ENCODE measurements around the gene RLN3.

Gene RLN3

GRCh38 chr19:13982773-13983172 lies 45.2 kb upstream of the RLN3 start:
- TF ChIP-seq, protein P1, sequence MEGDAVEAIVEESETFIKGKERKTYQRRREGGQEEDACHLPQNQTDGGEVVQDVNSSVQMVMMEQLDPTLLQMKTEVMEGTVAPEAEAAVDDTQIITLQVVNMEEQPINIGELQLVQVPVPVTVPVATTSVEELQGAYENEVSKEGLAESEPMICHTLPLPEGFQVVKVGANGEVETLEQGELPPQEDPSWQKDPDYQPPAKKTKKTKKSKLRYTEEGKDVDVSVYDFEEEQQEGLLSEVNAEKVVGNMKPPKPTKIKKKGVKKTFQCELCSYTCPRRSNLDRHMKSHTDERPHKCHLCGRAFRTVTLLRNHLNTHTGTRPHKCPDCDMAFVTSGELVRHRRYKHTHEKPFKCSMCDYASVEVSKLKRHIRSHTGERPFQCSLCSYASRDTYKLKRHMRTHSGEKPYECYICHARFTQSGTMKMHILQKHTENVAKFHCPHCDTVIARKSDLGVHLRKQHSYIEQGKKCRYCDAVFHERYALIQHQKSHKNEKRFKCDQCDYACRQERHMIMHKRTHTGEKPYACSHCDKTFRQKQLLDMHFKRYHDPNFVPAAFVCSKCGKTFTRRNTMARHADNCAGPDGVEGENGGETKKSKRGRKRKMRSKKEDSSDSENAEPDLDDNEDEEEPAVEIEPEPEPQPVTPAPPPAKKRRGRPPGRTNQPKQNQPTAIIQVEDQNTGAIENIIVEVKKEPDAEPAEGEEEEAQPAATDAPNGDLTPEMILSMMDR (conservative IDR thresholded peaks at IDR 0.05; ENCODE audit: low read depth, low read length) = no peak
- no peaks in the 10 kb centered on the region for H3K79me2 ChIP-seq (ENCODE audit: insufficient read depth, low read depth)
- peaks cover 17% of the 10 kb centered on the region for H3K4me1 ChIP-seq (ENCODE audit: low read depth, poor library complexity, severe bottlenecking)
- H3K4me3 ChIP-seq (IDR thresholded peaks at IDR 0.05; ENCODE audit: insufficient read depth, low read depth, low read length) = no peak overlapping the region
- H3K4me2 ChIP-seq = no peak overlapping the region
- H3K36me3 ChIP-seq (ENCODE audit: insufficient read depth) = no peaks in the 10 kb centered on the region
- H3K9ac ChIP-seq = no peak overlapping the region
- no peaks in the 10 kb centered on the region for H3K27me3 ChIP-seq (ENCODE audit: insufficient read depth, low read depth)
- no peak overlapping the region for H2AFZ ChIP-seq (ENCODE audit: low read depth)
- no peaks in the 10 kb centered on the region for H4K20me1 ChIP-seq (ENCODE audit: insufficient read depth)
- no peak overlapping the region for H3K27ac ChIP-seq

- H4K20me1 ChIP-seq (ENCODE audit: insufficient read depth) = no peaks in the 10 kb centered on the region
- H3K9ac ChIP-seq = no peak overlapping the region
- no peak overlapping the region for H3K27ac ChIP-seq
- no peaks in the 10 kb centered on the region for H3K79me2 ChIP-seq (ENCODE audit: insufficient read depth, low read depth)
- TF ChIP-seq, protein P1 (conservative IDR thresholded peaks at IDR 0.05; ENCODE audit: low read depth, low read length) = no peak
- H3K27me3 ChIP-seq (ENCODE audit: insufficient read depth, low read depth) = no peaks in the 10 kb centered on the region
- H3K4me3 ChIP-seq (IDR thresholded peaks at IDR 0.05; ENCODE audit: insufficient read depth, low read depth, low read length) = no peak overlapping the region
- H3K4me1 ChIP-seq (ENCODE audit: low read depth, poor library complexity, severe bottlenecking) = peaks cover 17% of the 10 kb centered on the region
- H3K4me2 ChIP-seq = no peak overlapping the region
- no peaks in the 10 kb centered on the region for H3K36me3 ChIP-seq (ENCODE audit: insufficient read depth)
- no peak overlapping the region for H2AFZ ChIP-seq (ENCODE audit: low read depth)
Measured at GRCh38 chr19:13983213-13983889, 44.6 kb upstream of the RLN3 start.

DNA sequence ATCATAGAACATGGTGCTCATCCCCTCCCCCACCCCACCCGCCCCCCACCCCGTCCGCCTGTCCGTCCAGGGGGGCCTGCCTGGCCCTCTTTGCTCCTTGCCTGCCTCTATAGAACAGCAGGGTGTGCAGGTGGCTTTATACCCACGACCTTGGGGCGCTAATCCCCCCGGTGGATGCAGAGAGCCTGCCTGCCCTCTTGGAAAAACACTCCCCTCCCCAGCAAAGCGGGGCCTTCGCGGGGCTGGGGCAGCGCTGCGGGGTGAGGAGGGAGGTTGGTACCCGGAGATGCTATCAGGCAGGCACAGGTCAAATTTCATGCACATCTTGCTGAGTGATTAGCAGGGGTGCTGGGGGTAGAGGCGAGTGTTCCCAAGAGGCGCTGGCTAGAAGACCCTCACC lies 43.8 kb upstream of the RLN3 start:
- Histone ChIP-seq H3K9ac (no peak overlapping the region), H3K4me1 (ENCODE audit: low read depth, poor library complexity, severe bottlenecking) (peaks cover 17% of the 10 kb centered on the region), H3K36me3 (ENCODE audit: insufficient read depth) (no peaks in the 10 kb centered on the region), H3K27ac (no peak overlapping the region), H3K79me2 (ENCODE audit: insufficient read depth, low read depth) (no peaks in the 10 kb centered on the region), H3K4me3 (IDR thresholded peaks at IDR 0.05; ENCODE audit: insufficient read depth, low read depth, low read length) (no peak overlapping the region), H3K27me3 (ENCODE audit: insufficient read depth, low read depth) (no peaks in the 10 kb centered on the region), H3K4me2 (no peak overlapping the region), H4K20me1 (ENCODE audit: insufficient read depth) (no peaks in the 10 kb centered on the region), H2AFZ (ENCODE audit: low read depth) (no peak overlapping the region)
- TF ChIP-seq, protein P1 (conservative IDR thresholded peaks at IDR 0.05; ENCODE audit: low read depth, low read length) = no peak

- peaks cover 17% of the 10 kb centered on the region for H3K4me1 ChIP-seq (ENCODE audit: low read depth, poor library complexity, severe bottlenecking)
- H4K20me1 ChIP-seq (ENCODE audit: insufficient read depth) = no peaks in the 10 kb centered on the region
- no peak overlapping the region for H3K27ac ChIP-seq
- no peak overlapping the region for H2AFZ ChIP-seq (ENCODE audit: low read depth)
- H3K79me2 ChIP-seq (ENCODE audit: insufficient read depth, low read depth) = no peaks in the 10 kb centered on the region
- no peaks in the 10 kb centered on the region for H3K36me3 ChIP-seq (ENCODE audit: insufficient read depth)
- H3K4me2 ChIP-seq = no peak overlapping the region
- H3K27me3 ChIP-seq (ENCODE audit: insufficient read depth, low read depth) = no peaks in the 10 kb centered on the region
- no peak overlapping the region for H3K9ac ChIP-seq
- TF ChIP-seq, protein P1 (conservative IDR thresholded peaks at IDR 0.05; ENCODE audit: low read depth, low read length) = no peak
- H3K4me3 ChIP-seq (IDR thresholded peaks at IDR 0.05; ENCODE audit: insufficient read depth, low read depth, low read length) = no peak overlapping the region
Measured at GRCh38 chr19:13984875-13985741, 42.8 kb upstream of the RLN3 start.

All from KMS-11 (cell line).